HT-29 (cell line): ENCODE results near the gene ZGPAT. TPM values are rescaled to one million over a fixed set of nuclear protein-coding genes. Genes with fewer than 3 reads are reported as not detected.
"Not testable (repeated sequence)": the region's sequence is repeated elsewhere in the genome, so short reads cannot be mapped to it uniquely, and the experiment has no call there.

ENCODE experiments used
- DNase-seq: peaks from one replicate; pipeline ENCODE4 v3.0.0-alpha.2; 2015; ENCODE audit warnings: low spot score
- total RNA-seq: library from RNA; depleted of rRNA; stranded (reverse); fragments of >200 nt; shearing (Covaris generic); gene quantifications from 2 replicates; pipeline ENCODE4 v1.2.3, GENCODE V29; 2014

ZGPAT gene
- total RNA-seq, 1 experiment from 2014 or later: 52.1 TPM

- no peak for DNase-seq
Observed at GRCh38 chr20:63755933-63756647, 48.3 kb downstream of the ZGPAT start.

DNA sequence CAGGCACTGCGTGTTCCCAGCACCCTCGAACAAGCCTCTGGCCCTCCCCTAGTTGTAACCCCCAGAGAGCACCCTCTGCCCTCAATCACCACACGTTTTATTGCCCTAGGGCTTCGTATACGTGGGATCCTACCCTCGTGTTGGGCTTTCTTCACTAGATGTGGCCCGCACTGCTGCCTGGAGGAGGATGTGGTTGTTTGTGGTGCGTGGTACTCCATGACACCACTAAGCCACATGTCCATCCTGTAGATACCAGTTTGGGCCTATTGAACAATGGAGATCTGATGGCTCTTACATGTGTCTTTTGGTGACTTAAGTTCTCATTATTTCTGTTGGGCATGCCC lies 48.8 kb downstream of the ZGPAT start:
- DNase-seq: no peak

DNA sequence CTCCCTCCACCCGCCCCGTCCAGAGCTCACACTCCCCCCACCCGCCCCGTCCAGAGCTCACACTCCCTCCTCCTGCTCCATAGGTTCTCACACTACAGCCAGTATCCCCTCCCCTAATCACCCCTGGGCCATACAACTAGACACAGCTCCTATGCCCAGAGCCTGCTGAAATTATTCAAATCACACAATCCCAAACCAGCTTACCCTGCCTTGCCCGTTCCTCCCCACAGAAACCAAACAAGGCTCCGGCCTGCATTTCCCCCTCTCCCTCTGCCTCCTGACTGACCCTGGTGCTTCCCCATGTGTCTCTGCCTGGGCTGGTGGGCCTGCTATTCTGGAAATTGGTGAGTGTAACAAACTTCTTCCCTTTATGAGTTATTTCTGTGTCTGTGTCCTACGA lies 50.3 kb downstream of the ZGPAT start:
- DNase-seq: no peak

GRCh38 chr20:63759377-63759901 lies 51.6 kb downstream of the ZGPAT start:
- no peak for DNase-seq

- no peak for DNase-seq
Observed at GRCh38 chr20:63765082-63765873, 57.4 kb downstream of the ZGPAT start.

DNA sequence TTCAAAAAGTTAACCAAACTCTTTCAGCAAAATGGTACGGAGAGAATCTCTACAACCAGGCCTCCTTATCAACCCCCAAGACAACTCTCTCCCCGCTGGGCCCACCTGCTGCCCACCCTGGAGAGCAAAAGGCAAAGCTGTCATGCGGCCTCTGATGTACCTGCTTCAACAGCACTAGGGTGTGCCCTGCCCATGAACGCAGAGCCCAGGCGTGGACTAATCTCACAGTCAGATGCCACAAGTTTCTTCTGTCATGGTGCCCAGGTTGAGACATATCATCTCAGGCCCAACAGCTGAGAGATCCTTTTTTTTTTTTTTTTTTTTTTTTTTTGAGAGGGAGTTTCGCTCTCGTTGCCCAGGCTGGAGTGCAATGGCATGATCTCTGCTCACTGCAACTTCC lies 58.1 kb downstream of the ZGPAT start:
- no peak for DNase-seq

DNA sequence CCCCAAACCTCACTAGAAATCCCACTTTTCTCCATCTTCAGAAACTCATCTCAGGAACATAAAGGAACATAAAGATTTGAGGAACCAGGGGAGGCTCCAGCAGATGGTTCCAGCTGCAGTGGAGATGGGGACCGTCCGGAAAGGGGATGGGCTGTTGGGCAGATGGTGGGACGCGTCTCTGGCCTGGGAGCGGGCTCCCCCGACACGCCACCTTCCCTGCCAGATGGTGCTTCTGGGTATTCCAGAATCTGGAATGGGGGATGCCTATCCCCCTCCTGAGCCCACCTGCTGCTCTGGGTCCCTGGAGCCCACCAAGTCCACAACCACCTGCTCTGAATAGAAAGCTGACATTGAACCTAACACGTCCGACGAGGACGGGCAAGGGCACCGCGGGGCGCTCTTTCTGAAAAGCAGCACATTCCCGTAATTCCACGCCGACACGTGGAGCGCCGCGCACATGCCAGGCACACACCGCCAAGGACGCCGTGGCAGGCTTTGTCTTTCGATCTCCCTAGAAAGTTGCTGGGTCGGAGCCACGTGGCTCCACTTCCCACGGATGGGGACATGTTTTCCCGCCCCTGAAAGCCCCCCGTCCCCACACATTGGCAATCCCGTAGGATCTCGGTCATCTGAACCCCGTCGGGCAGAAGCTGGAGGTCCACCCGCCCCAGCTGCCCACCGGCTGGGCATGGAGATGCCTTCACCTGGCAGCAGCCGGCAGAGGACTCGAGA lies 59.0 kb downstream of the ZGPAT start:
- DNase-seq: no peak

DNA sequence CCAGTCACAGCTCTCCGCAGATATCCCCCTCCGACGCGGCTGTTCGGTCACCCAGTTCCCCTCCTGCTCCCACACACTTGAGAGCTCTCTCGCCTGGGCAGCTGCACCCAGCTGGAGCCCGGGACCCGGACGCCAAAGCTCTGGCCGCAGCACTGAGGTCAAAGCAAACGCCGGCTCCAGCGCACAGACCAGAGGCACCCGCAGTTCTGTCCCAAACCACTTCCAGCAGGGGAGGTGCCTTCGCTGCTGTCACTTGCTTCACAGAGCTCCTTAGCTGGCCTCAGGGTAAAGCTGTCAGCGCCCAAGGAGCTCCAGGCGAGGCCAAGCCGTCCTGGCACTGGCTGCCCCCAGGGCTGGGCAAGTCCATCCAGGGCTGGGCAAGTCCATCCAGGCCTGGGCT lies 59.6 kb downstream of the ZGPAT start:
- no peak for DNase-seq

GRCh38 chr20:63767886-63768285 lies 60.0 kb downstream of the ZGPAT start:
- no peak for DNase-seq

DNA sequence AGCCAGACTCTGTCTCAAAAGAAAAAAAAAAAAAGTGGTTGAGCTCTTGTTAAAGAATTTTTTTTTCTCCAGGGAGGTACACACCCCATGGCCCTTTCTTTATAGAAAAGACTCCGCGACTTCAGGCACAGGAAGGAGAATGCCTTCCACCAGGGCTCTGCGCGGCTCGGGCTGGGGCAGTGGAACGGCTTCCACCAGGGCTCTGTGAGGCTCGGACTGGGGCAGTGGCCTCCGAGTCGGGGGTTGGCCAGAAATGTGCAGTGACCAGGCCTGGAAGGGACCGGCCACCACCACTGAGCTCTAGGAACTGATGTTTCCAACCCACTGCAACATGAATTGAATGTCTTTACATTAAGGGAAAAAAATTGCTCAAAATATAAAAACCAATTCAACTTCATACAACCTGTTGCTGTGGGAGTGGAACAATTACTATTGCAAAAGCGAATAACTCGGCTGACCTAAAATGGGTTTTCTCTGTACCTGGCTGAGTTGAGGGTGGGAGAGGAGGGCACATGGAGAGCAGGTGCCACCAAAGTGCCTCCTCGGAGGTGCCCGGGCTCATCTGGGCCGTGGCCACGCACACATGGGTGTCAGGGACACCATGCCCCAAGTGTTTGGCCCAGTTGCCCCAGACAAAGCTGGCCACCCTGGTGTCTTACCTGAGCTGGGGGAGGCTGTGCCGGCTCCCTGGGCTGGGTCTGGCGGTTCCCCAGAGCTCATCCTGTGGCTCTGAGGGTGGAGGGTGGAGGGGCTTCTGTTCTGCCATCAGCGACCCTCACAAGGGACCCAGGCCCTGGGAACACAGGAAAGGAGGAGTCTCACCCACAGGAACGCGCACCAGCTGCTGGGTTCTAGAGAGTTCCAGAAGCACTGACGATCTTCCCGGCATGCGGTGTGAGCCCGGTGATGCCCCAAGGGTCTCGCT lies 61.0 kb downstream of the ZGPAT start:
- DNase-seq: no peak

GRCh38 chr20:63769891-63770474 lies 62.1 kb downstream of the ZGPAT start:
- no peak for DNase-seq

GRCh38 chr20:63771046-63771707 lies 63.3 kb downstream of the ZGPAT start:
- no peak for DNase-seq

DNA sequence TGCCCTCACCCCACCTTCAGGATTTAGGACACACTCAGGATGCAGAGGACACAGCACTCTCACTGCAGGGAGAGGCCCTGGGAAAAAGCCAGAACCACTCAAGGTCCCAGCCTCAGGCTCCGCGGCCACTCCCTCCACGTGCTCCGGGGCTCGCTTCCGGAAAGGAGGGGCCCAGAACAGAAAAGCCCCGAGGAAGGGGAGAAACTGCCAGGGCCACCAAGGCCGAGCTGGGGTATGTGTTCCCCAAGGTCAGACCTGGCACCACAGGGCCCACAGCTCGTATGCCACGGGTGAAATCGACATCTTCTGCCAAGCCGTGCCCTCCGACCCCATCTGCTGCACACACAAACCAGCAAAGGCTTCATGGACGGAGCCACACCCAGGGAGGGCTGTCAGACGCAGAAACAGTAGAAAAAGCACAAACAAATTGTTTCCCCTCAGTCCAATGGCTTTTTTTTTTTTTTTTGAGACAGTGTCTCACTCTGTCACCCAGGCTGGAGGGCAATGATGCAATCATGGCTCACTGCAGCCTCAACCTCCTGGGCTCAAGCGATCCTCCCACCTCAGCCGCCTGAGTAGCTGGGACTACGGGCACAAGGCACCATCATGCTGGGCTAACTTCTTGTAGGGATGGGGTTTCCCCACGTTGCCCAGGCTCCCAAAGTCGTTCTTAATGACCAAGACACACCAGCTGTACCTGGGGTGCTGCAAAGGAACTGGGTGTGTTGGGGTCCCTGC lies 65.1 kb downstream of the ZGPAT start:
- DNase-seq: no peak

GRCh38 chr20:63773571-63774241 lies 65.9 kb downstream of the ZGPAT start:
- no peak for DNase-seq

DNA sequence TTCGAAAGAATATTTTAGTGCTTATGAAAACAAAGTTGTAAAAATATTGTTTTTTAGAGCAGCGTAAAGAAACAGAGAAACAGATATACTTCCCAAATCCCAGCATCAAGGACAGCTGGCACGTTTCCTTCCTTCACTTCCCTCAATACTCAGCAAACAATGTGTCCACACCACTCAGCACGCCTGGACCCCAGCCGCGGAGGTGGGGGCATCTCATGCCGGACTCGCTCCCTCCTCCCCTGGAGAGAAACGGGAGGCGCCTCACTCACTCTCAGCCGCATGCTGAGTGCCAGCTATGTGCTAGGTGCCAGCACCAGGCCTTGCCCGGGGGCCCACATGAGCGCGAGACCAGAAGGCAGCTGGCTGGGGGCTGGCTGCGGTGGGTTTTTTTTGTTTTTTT lies 66.5 kb downstream of the ZGPAT start:
- DNase-seq: no peak

GRCh38 chr20:63775096-63775978 lies 67.5 kb downstream of the ZGPAT start:
- DNase-seq: no peak

DNA sequence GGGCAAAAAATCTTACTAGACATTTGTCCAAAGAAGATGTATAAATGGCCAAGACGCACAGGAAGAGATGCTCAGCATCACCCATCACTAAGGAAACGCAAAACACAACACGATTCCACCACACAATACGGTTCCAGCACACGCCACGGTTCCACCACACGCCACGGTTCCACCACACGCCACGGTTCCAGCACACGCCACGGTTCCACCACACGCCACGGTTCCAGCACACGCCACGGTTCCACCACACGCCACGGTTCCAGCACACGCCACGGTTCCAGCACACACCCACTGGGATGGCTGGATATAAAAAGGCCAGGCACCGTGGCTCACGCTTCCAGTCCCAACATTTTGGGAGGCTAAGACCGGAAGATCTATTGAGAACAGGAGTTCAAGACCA lies 69.0 kb downstream of the ZGPAT start:
- not testable (repeated sequence) for DNase-seq

DNA sequence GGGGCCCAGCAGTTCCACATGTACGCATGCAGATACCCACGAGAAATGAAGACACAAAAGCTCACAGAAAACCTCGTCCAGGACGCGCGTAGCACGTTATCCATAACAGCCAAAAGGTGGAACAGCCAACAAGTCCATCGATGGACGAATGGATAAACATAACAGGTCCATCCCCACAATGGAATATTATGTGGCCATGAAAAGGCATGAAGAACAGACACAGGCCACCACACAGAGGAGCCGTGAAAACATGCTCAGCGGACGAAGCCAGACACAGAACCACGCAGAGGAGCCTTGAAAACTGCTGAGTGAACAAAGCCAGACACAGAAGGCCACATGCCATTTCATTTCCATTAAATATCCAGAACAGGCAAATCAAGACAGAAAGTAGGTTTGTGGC lies 69.8 kb downstream of the ZGPAT start:
- DNase-seq: no peak
